IgD-negative memory B cell (primary cell): Measurements from ENCODE around the gene CDKN2B. TPM values are rescaled to one million over a fixed set of nuclear protein-coding genes. Genes with fewer than 3 reads are reported as not detected.
A peak's percentile ranks its signal among the peaks of the same experiment; 100 is the strongest.

Source experiments
- H3K27ac Mint-ChIP-seq, 3 donors: one replicate each; pipeline ENCODE4 v1.8.0; 2020 to 2022; ENCODE audit warnings: mild to moderate bottlenecking in 3 of 3, mixed read lengths in 3 of 3, moderate library complexity in 1 of 3
- H3K27me3 Mint-ChIP-seq: one replicate; pipeline ENCODE4 v1.8.0; 2021; ENCODE audit warnings: mixed read lengths
- H3K36me3 Mint-ChIP-seq: one replicate; pipeline ENCODE4 v1.8.0; 2020; ENCODE audit warnings: mild to moderate bottlenecking, mixed read lengths
- H3K4me1 Mint-ChIP-seq, 3 donors: one replicate each; pipeline ENCODE4 v1.8.0; 2020 to 2022; ENCODE audit warnings: mixed read lengths in 3 of 3, mild to moderate bottlenecking in 1 of 3
- H3K4me3 Mint-ChIP-seq, 4 donors: one replicate each; pipeline ENCODE4 v1.8.0; 2020 to 2022; ENCODE audit warnings: mild to moderate bottlenecking in 4 of 4, mixed read lengths in 4 of 4, moderate library complexity in 3 of 4
- H3K9me3 Mint-ChIP-seq, 3 donors: one replicate each; pipeline ENCODE4 v1.8.0; 2020 to 2021; ENCODE audit warnings: mixed read lengths in 3 of 3, mild to moderate bottlenecking in 1 of 3
- polyA plus RNA-seq: library from polyadenylated mRNA; unstranded; fragments of 300-500 nt; fragmentation: Illumina TruSeq; gene quantifications from one replicate; pipeline ENCODE4 v1.2.3, GENCODE V29; 2021

CDKN2B gene
- polyA plus RNA-seq, 1 donor from 2014 or later: 0.23 TPM

GRCh38 chr9:21974343-21974721 is 34.8 kb downstream of the CDKN2B start:
- Mint-ChIP-seq H3K9me3 (peaks cover 2 to 23% (median 9%) of the 10 kb centered on the region in 3 donors), H3K36me3 (peaks cover 2% of the 10 kb centered on the region), H3K4me1 (peaks cover 17 to 24% (median 18%) of the 10 kb centered on the region in 3 donors), H3K27ac (peak overlapping the region; percentile 28 to 95 (median 83)), H3K4me3 (peak overlapping the region; percentile 81 to 90 (median 89)), H3K27me3 (peaks cover 72% of the 10 kb centered on the region)

- peak overlapping the region in 1 of 3 donors; percentile 79 for H3K27ac Mint-ChIP-seq
- peak overlapping the region in 1 of 4 donors; percentile 5 for H3K4me3 Mint-ChIP-seq
- H3K27me3 Mint-ChIP-seq: peaks cover 81% of the 10 kb centered on the region
- peaks cover 2% of the 10 kb centered on the region for H3K36me3 Mint-ChIP-seq
- peaks cover 4 to 31% (median 14%) of the 10 kb centered on the region in 3 donors for H3K9me3 Mint-ChIP-seq
- H3K4me1 Mint-ChIP-seq: peaks cover 18 to 28% (median 18%) of the 10 kb centered on the region in 3 donors
Measured at GRCh38 chr9:21972361-21972760, 36.7 kb downstream of the CDKN2B start.

- Mint-ChIP-seq H3K9me3 (peaks cover 4 to 33% (median 14%) of the 10 kb centered on the region in 3 donors), H3K27ac (peak overlapping the region; percentile 0 to 93 (median 88)), H3K27me3 (peaks cover 82% of the 10 kb centered on the region), H3K4me1 (peaks cover 18 to 30% (median 18%) of the 10 kb centered on the region in 3 donors), H3K4me3 (peak overlapping the region in 3 of 4 donors; percentile 5 to 79 (median 51)), H3K36me3 (peaks cover 2% of the 10 kb centered on the region)
Measured at GRCh38 chr9:21970800-21971640, 38.1 kb downstream of the CDKN2B start.

GRCh38 chr9:21969951-21970799 is 38.9 kb downstream of the CDKN2B start:
- peak overlapping the region in 3 of 4 donors; percentile 49 to 82 (median 81) for H3K4me3 Mint-ChIP-seq
- H3K36me3 Mint-ChIP-seq: peaks cover 2% of the 10 kb centered on the region
- H3K27ac Mint-ChIP-seq: peak overlapping the region; percentile 60 to 94 (median 93)
- H3K27me3 Mint-ChIP-seq: peaks cover 82% of the 10 kb centered on the region
- peaks cover 4 to 37% (median 14%) of the 10 kb centered on the region in 3 donors for H3K9me3 Mint-ChIP-seq
- peaks cover 20 to 32% (median 22%) of the 10 kb centered on the region in 3 donors for H3K4me1 Mint-ChIP-seq

GRCh38 chr9:21969011-21969940 is 39.8 kb downstream of the CDKN2B start:
- Mint-ChIP-seq H3K27ac (peak overlapping the region; percentile 90 to 95 (median 93)), H3K4me1 (peaks cover 13 to 29% (median 18%) of the 10 kb centered on the region in 3 donors), H3K27me3 (peaks cover 84% of the 10 kb centered on the region), H3K9me3 (peaks cover 4 to 32% (median 14%) of the 10 kb centered on the region in 3 donors), H3K36me3 (peaks cover 2% of the 10 kb centered on the region), H3K4me3 (peak overlapping the region in 3 of 4 donors; percentile 61 to 82 (median 81))

- peak overlapping the region; percentile 90 to 95 (median 93) for H3K27ac Mint-ChIP-seq
- peaks cover 85% of the 10 kb centered on the region for H3K27me3 Mint-ChIP-seq
- H3K36me3 Mint-ChIP-seq: peaks cover 2% of the 10 kb centered on the region
- H3K4me3 Mint-ChIP-seq: peak overlapping the region; percentile 3 to 82 (median 65)
- peaks cover 12 to 24% (median 16%) of the 10 kb centered on the region in 3 donors for H3K4me1 Mint-ChIP-seq
- H3K9me3 Mint-ChIP-seq: peaks cover 4 to 34% (median 14%) of the 10 kb centered on the region in 3 donors
Measured at GRCh38 chr9:21968331-21969010, 40.6 kb downstream of the CDKN2B start.

- Mint-ChIP-seq H3K27me3 (peaks cover 89% of the 10 kb centered on the region), H3K27ac (peak overlapping the region; percentile 86 to 95 (median 93)), H3K4me1 (peaks cover 10 to 21% (median 13%) of the 10 kb centered on the region in 3 donors), H3K4me3 (peak overlapping the region in 2 of 4 donors; percentile 60 to 82), H3K9me3 (peaks cover 6 to 34% (median 11%) of the 10 kb centered on the region in 3 donors), H3K36me3 (no peaks in the 10 kb centered on the region)
Measured at GRCh38 chr9:21967702-21968101, 41.4 kb downstream of the CDKN2B start.

- Mint-ChIP-seq H3K4me1 (peaks cover 10 to 21% (median 13%) of the 10 kb centered on the region in 3 donors), H3K4me3 (peak overlapping the region in 2 of 4 donors; percentile 54 to 82), H3K9me3 (peaks cover 9 to 35% (median 11%) of the 10 kb centered on the region in 3 donors), H3K27me3 (peaks cover 88% of the 10 kb centered on the region), H3K36me3 (no peaks in the 10 kb centered on the region), H3K27ac (peak overlapping the region; percentile 86 to 95 (median 93))
Measured at GRCh38 chr9:21967169-21967568, 41.9 kb downstream of the CDKN2B start.

GRCh38 chr9:21966140-21966851 is 42.8 kb downstream of the CDKN2B start:
- peak overlapping the region; percentile 86 to 95 (median 93) for H3K27ac Mint-ChIP-seq
- H3K27me3 Mint-ChIP-seq: peaks cover 84% of the 10 kb centered on the region
- peak overlapping the region in 2 of 4 donors; percentile 83 to 88 for H3K4me3 Mint-ChIP-seq
- H3K4me1 Mint-ChIP-seq: peaks cover 10 to 21% (median 13%) of the 10 kb centered on the region in 3 donors
- H3K9me3 Mint-ChIP-seq: peaks cover 10 to 29% (median 11%) of the 10 kb centered on the region in 3 donors
- no peaks in the 10 kb centered on the region for H3K36me3 Mint-ChIP-seq

GRCh38 chr9:21965401-21965951 is 43.6 kb downstream of the CDKN2B start:
- peak overlapping the region; percentile 67 to 95 (median 93) for H3K27ac Mint-ChIP-seq
- H3K4me1 Mint-ChIP-seq: peaks cover 10 to 21% (median 11%) of the 10 kb centered on the region in 3 donors
- peaks cover 10 to 27% (median 11%) of the 10 kb centered on the region in 3 donors for H3K9me3 Mint-ChIP-seq
- H3K27me3 Mint-ChIP-seq: peaks cover 79% of the 10 kb centered on the region
- peak overlapping the region; percentile 65 to 88 (median 76) for H3K4me3 Mint-ChIP-seq
- no peaks in the 10 kb centered on the region for H3K36me3 Mint-ChIP-seq

- Mint-ChIP-seq H3K9me3 (peaks cover 7 to 27% (median 10%) of the 10 kb centered on the region in 3 donors), H3K4me1 (peaks cover 9 to 19% (median 10%) of the 10 kb centered on the region in 3 donors), H3K36me3 (no peaks in the 10 kb centered on the region), H3K4me3 (peak overlapping the region; percentile 65 to 88 (median 76)), H3K27ac (peak overlapping the region; percentile 67 to 95 (median 93)), H3K27me3 (peaks cover 74% of the 10 kb centered on the region)
Measured at GRCh38 chr9:21964925-21965385, 44.1 kb downstream of the CDKN2B start.

GRCh38 chr9:21961569-21961968 is 47.5 kb downstream of the CDKN2B start:
- H3K27ac Mint-ChIP-seq: no peak overlapping the region
- H3K36me3 Mint-ChIP-seq: no peaks in the 10 kb centered on the region
- peaks cover 0 to 12% (median 6%) of the 10 kb centered on the region in 3 donors for H3K9me3 Mint-ChIP-seq
- H3K4me3 Mint-ChIP-seq: peak overlapping the region in 1 of 4 donors; percentile 20
- peaks cover 6 to 13% (median 10%) of the 10 kb centered on the region in 3 donors for H3K4me1 Mint-ChIP-seq
- H3K27me3 Mint-ChIP-seq: peaks cover 46% of the 10 kb centered on the region
